Stomach (tissue), 9 donors: ENCODE measurements around the gene GPR152. TPM values are rescaled to one million over a fixed set of nuclear protein-coding genes. Genes with fewer than 3 reads are reported as not detected.
A peak's percentile ranks its signal among the peaks of the same experiment; 100 is the strongest.
"Not testable (repeated sequence)": the region's sequence is repeated elsewhere in the genome, so short reads cannot be mapped to it uniquely, and the experiment has no call there.

Source experiments
- DNase-seq, 2 donors: peaks; one replicate each; pipeline versions ENCODE4 v3.0.0 to v3.0.0-alpha.2; 2013 to 2019
- H3K27ac ChIP-seq, 5 donors: fragments of 200-600 bp in 4 of 5; sonication (generic) in 4 of 5; one replicate each; pipeline ENCODE4 v1.5.1; 2013 to 2019; ENCODE audit warnings: mild to moderate bottlenecking in 1 of 5, moderate library complexity in 1 of 5
- H3K27me3 ChIP-seq, 3 donors: fragments of 200-600 bp; sonication (generic); one replicate each; pipeline ENCODE4 v1.5.1; 2017 to 2019; ENCODE audit warnings: mixed run types in 1 of 3
- H3K36me3 ChIP-seq, 4 donors: fragments of 200-600 bp; sonication (generic); 1 replicate in 3 of 4; 2 replicates in 1 of 4; pipeline ENCODE4 v1.5.1; 2016 to 2019
- H3K4me1 ChIP-seq, 4 donors: fragments of 200-600 bp; sonication (generic); one replicate each; pipeline ENCODE4 v1.5.1; 2016 to 2019
- H3K4me3 ChIP-seq, 4 donors: fragments of 200-600 bp; sonication (generic) in 3 of 4; one replicate each; pipeline ENCODE4 v1.5.1; 2016 to 2019; ENCODE audit warnings: mild to moderate bottlenecking in 1 of 4
- H3K9me3 ChIP-seq, 4 donors: fragments of 200-600 bp; sonication (generic); one replicate each; pipeline ENCODE4 v1.5.1; 2016 to 2019
- EP300 ChIP-seq: sonication (generic); formaldehyde crosslinking; IDR thresholded peaks from one replicate; pipeline ENCODE4 v1.6.1; 2017; ENCODE audit warnings: antibody characterized with exemption
- POLR2A ChIP-seq, 4 donors: fragments of 450-650 bp; IDR thresholded peaks; one replicate each; pipeline ENCODE4 v1.6.1; 2016; ENCODE audit warnings: antibody characterized with exemption in 4 of 4, control low read depth in 2 of 4, mild to moderate bottlenecking in 1 of 4, moderate library complexity in 1 of 4
- POLR2AphosphoS5 ChIP-seq, 3 donors: sonication (generic); formaldehyde crosslinking; IDR thresholded peaks; one replicate each; pipeline ENCODE4 v1.6.1; 2016; ENCODE audit warnings: antibody characterized with exemption in 3 of 3
- WGBS, 5 donors: extraction: QIAGEN DNeasy Blood & Tissue Kit in 3 of 5; methylation state at CpG; one replicate each; pipeline versions ENCODE4 v1.1.5 to v1.1.7; 2013 to 2018; 5-methylcytosine and 5-hydroxymethylcytosine counted together
- intact Hi-C: fragments of 100-400 bp; cut with DNase I; formaldehyde crosslinking; loops from one replicate; pipeline ENCODE4 v1.15.1; 2023; ENCODE audit warnings: low total_unique reads
- polyA plus RNA-seq, 3 donors: library from polyadenylated mRNA; stranded (reverse); fragments of 200-250 nt; gene quantifications; one replicate each; pipeline ENCODE4 v1.2.3, GENCODE V29; 2013
- total RNA-seq, 5 donors: library from RNA; depleted of rRNA; stranded (reverse); fragments of >200 nt; gene quantifications; one replicate each; pipeline versions ENCODE4 v1.1.0 to v1.2.3, GENCODE V29; 2014 to 2016
- TF ChIP-seq, protein P1 (sequence below), 7 experiments: fragments of 450-650 bp in 4 of 7; fragments of 200-600 bp in 3 of 7; sonication (generic) in 3 of 7; IDR thresholded peaks; one replicate each; pipeline ENCODE4 v1.5.1; 2016 to 2019; ENCODE audit warnings: antibody characterized with exemption in 7 of 7, control low read depth in 2 of 7, mild to moderate bottlenecking in 1 of 7
- donor health status: healthy with polysubstance abuse.
- donor health status: Bipolar disorder and iron deficiency.
- donor health status: healthy.

GPR152 gene
- total and polyA plus RNA-seq, 8 donors: not detected

DNA sequence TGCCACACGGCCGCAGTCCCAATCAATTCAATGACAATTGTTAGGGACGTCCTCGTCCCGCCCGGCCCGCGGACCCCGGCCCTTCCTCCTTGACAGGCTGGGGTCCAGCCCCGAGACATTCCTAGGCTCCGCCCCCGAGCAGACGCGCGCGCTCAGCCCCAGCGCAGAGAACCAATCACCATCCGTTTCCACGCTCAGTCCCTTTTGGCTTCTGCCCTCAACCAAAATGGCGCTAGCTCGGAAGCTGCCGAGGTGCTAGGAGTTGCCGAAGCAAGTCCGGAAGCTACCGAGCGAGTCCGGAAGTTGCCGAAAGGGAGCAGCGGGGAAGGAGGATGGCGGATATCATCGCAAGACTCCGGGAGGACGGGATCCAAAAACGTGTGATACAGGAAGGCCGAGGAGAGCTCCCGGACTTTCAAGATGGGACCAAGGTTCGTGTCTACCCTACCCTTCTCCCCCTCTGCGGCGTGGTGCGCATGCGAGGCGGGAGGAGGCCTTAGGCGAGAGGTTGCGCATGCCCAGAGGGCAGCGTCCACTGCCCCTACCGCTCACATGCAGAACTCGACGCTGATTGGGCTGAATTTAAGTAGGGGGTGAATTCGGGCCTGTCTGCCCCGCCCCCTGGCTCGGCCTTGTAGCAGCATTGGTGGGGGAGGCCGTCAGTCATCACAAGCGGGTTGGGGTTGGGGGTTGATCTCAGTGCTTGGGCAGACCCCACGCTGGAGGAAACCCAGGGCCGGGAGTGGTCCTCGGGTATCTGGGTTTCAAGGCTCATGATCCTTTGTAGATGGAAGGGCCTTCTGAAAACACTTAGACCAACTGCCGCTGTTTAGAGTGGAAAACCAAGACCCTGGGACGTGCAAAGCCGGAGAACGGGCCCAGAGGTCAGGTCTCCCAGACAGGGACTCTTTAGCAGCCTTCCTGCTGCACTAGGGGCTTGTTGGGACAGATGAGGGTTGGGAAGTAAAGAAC is 30.6 kb upstream of the GPR152 start, which contains the start of gene AIP:
Gene AIP, plus strand, starts transcription at position 200 of the 972 bp plus-strand sequence. Its CDS starts 133 bp downstream, at position 333.
- DNase-seq: peak; percentile 98 to 99
- peak within 1 kb of the TSS; percentile 44 to 60 (median 56) for H3K4me3 ChIP-seq
- H3K9me3 ChIP-seq: no peaks in the 10 kb centered on the region
- TF ChIP-seq, protein P1, sequence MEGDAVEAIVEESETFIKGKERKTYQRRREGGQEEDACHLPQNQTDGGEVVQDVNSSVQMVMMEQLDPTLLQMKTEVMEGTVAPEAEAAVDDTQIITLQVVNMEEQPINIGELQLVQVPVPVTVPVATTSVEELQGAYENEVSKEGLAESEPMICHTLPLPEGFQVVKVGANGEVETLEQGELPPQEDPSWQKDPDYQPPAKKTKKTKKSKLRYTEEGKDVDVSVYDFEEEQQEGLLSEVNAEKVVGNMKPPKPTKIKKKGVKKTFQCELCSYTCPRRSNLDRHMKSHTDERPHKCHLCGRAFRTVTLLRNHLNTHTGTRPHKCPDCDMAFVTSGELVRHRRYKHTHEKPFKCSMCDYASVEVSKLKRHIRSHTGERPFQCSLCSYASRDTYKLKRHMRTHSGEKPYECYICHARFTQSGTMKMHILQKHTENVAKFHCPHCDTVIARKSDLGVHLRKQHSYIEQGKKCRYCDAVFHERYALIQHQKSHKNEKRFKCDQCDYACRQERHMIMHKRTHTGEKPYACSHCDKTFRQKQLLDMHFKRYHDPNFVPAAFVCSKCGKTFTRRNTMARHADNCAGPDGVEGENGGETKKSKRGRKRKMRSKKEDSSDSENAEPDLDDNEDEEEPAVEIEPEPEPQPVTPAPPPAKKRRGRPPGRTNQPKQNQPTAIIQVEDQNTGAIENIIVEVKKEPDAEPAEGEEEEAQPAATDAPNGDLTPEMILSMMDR (IDR thresholded peaks at IDR 0.05): peak in 3 of 7 experiments; percentile 22 to 41 (median 24)
- TF ChIP-seq EP300 (no peak), POLR2A (IDR thresholded peaks at IDR 0.05) (no peak), POLR2AphosphoS5 (IDR thresholded peaks at IDR 0.05) (peak; percentile 30 to 96 (median 63))
- H3K27me3 ChIP-seq: no peaks in the 10 kb centered on the region
- intact Hi-C loops: no loop called here
- 8 to 11% (median 9%) methylated on average over 51 to 60 of the region's 60 CpGs for WGBS, 5 donors
- H3K4me1 ChIP-seq: peaks cover 17 to 45% (median 41%) of the 10 kb centered on the region in 4 donors
- peaks cover 2 to 17% (median 15%) of the 10 kb centered on the region in 4 donors for H3K36me3 ChIP-seq
- peak within 1 kb of the TSS; percentile 62 to 90 (median 87) for H3K27ac ChIP-seq

DNA sequence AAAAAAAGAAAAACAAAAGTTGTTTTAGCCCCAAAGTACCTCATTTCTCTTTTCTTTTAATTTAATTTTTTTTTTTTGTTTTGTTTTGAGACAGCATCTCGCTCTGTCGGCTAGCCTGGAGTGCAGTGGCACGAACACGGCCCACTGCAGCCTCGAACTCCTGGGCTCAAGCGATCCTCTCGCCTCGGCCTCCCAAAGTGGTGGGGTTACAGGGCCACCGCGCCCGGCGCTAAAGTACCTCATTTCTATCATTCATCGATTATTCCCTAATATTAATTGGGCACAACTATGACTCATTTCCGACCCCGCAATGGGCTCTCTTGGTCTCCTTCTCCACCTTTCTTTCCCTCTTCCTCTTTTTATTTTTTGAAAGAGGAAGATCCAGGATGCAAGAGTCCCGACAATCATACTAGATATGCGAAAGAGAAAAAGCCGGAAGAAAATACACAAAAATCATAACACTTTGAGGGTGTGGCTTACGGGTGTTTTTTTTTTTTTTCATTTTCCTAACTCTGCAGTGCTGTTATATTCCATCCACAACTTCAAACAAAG is 29.8 kb upstream of the GPR152 start:
- Histone ChIP-seq H3K9me3 (no peaks in the 10 kb centered on the region), H3K4me1 (peaks cover 17 to 45% (median 41%) of the 10 kb centered on the region in 4 donors), H3K4me3 (peak overlapping the region; percentile 44 to 60 (median 56)), H3K27me3 (no peaks in the 10 kb centered on the region), H3K36me3 (peaks cover 0 to 9% (median 7%) of the 10 kb centered on the region in 4 donors), H3K27ac (peak overlapping the region; percentile 62 to 90 (median 87))
- TF ChIP-seq EP300 (no peak), POLR2A (IDR thresholded peaks at IDR 0.05) (no peak), POLR2AphosphoS5 (IDR thresholded peaks at IDR 0.05) (no peak)
- TF ChIP-seq, protein P1 (IDR thresholded peaks at IDR 0.05): no peak
- DNase-seq: no peak
- intact Hi-C loops: no loop called here
- 29 to 43% (median 38%) methylated on average over 19 of the region's 19 CpGs for WGBS, 5 donors

DNA sequence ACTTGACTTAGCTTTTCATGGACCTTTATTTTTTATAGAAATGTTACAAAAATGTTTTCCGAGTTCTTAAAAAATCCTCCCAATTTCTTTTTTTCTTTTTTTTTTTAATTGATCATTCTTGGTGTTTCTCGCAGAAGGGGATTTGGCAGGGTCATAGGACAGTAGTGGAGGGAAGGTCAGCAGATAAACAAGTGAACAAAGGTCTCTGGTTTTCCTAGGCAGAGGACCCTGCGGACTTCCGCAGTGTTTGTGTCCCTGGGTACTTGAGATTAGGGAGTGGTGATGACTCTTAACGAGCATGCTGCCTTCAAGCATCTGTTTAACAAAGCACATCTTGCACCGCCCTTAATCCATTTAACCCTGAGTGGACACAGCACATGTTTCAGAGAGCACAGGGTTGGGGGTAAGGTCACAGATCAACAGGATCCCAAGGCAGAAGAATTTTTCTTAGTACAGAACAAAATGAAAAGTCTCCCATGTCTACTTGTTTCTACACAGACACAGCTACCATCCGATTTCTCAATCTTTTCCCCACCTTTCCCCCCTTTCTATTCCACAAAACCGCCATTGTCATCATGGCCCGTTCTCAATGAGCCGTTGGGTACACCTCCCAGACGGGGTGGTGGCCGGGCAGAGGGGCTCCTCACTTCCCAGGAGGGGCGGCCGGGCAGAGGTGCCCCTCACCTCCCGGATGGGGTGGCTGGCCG is 25.0 kb upstream of the GPR152 start:
- H3K36me3 ChIP-seq, H3K9me3 ChIP-seq, DNase-seq, H3K27me3 ChIP-seq, H3K4me3 ChIP-seq, H3K27ac ChIP-seq, intact Hi-C loops: not testable (repeated sequence)
- 81 to 90% (median 87%) methylated on average over 12 to 15 of the region's 16 CpGs for WGBS, 5 donors
- H3K4me1 ChIP-seq: peaks cover 5 to 11% (median 8%) of the 10 kb centered on the region in 4 donors

DNA sequence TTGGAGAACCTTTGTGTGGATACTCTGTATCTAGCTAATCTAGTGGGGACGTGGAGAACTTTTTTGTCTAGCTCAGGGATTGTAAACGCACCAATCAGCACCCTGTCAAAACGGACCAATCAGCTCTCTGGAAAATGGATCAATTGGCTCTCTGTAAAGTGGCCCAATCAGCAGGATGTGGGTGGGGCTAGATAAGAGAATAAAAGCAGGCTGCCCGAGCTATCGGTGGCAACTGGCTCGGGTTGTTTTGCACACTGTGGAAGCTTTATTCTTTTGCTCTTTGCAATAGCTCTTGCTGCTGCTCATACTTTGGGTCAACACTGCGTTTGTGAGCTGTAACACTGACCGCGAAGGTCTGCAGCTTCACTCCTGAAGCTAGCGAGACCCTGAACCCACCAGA is 24.2 kb upstream of the GPR152 start:
- H3K27ac ChIP-seq, intact Hi-C loops, H3K4me1 ChIP-seq, H3K27me3 ChIP-seq, DNase-seq, H3K4me3 ChIP-seq, H3K36me3 ChIP-seq, H3K9me3 ChIP-seq: not testable (repeated sequence)
- 50 to 68% (median 62%) methylated on average over 10 of the region's 10 CpGs for WGBS, 5 donors

DNA sequence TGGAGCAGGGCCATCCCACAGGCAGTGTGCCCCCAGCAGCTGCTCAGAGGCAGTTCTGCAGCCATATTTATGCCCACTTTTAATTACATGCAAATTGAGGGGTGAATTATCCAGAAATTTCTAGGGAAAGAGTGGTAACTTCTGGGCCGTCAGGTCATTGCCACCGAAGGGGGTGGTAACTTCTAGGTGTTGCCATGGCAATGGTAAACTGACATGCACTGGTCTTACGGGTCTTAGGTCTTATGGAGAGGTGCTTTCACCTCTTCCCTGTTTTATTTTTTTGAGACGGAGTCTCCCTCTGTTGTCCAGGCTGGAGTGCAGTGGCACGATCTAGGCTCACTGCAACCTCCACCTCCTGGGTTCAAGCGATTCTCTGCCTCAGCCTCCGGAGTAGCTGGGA is 20.4 kb upstream of the GPR152 start:
- TF ChIP-seq POLR2A (IDR thresholded peaks at IDR 0.05) (no peak), POLR2AphosphoS5 (IDR thresholded peaks at IDR 0.05) (no peak), EP300 (no peak)
- TF ChIP-seq, protein P1 (IDR thresholded peaks at IDR 0.05): no peak
- intact Hi-C loops: no loop called here
- no peak overlapping the region for H3K4me3 ChIP-seq
- no peak for DNase-seq
- H3K27me3 ChIP-seq: no peaks in the 10 kb centered on the region
- no peaks in the 10 kb centered on the region for H3K36me3 ChIP-seq
- H3K4me1 ChIP-seq: peaks cover 12 to 20% (median 17%) of the 10 kb centered on the region in 4 donors
- H3K9me3 ChIP-seq: no peaks in the 10 kb centered on the region
- H3K27ac ChIP-seq: no peak overlapping the region
- 77 to 85% (median 82%) methylated on average over 7 of the region's 7 CpGs for WGBS, 5 donors
